Measurements from ENCODE around the gene OR4E2.

OR4E2 gene

DNA sequence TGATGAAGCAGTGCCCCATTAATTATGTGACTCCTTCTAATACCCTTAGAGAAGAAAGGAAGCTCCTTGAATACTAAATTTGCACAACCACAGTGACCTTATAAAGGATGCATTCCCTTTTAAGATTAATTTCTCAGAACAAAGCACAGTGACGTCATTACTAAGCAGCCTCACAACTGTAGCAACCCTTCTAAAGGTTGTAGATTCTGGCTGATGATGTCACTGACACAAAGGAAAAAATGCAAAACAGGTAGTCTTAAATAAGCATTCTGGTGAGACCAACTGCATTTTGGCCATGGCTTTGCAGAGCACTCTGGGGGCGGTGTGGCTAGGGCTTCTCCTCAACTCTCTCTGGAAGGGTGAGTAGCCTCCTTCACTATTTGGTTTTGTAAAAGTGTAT, 58.4 kb downstream of the OR4E2 start:
- Histone ChIP-seq H3K4me3 (no peak overlapping the region), H3K9me3 (no peaks in the 10 kb centered on the region), H3K27ac (no peak overlapping the region), H3K36me3 (no peaks in the 10 kb centered on the region), H3K27me3 (no peaks in the 10 kb centered on the region), H3K4me1 (no peaks in the 10 kb centered on the region)
- intact Hi-C loops (cut with DNase I; ENCODE audit: low total_unique reads), result no loop called here
- TF ChIP-seq, protein P1, sequence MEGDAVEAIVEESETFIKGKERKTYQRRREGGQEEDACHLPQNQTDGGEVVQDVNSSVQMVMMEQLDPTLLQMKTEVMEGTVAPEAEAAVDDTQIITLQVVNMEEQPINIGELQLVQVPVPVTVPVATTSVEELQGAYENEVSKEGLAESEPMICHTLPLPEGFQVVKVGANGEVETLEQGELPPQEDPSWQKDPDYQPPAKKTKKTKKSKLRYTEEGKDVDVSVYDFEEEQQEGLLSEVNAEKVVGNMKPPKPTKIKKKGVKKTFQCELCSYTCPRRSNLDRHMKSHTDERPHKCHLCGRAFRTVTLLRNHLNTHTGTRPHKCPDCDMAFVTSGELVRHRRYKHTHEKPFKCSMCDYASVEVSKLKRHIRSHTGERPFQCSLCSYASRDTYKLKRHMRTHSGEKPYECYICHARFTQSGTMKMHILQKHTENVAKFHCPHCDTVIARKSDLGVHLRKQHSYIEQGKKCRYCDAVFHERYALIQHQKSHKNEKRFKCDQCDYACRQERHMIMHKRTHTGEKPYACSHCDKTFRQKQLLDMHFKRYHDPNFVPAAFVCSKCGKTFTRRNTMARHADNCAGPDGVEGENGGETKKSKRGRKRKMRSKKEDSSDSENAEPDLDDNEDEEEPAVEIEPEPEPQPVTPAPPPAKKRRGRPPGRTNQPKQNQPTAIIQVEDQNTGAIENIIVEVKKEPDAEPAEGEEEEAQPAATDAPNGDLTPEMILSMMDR (IDR thresholded peaks at IDR 0.05), result no peak
- no peak for DNase-seq

GRCh38 chr14:21714318-21714929, 60.8 kb downstream of the OR4E2 start:
- H3K4me1 ChIP-seq, result no peaks in the 10 kb centered on the region
- DNase-seq, result no peak
- H3K9me3 ChIP-seq, result no peaks in the 10 kb centered on the region
- H3K27me3 ChIP-seq, result no peaks in the 10 kb centered on the region
- H3K27ac ChIP-seq, result no peak overlapping the region
- intact Hi-C loops (cut with DNase I; ENCODE audit: low total_unique reads), result no loop called here
- H3K36me3 ChIP-seq, result no peaks in the 10 kb centered on the region
- no peak overlapping the region for H3K4me3 ChIP-seq
- TF ChIP-seq, protein P1 (IDR thresholded peaks at IDR 0.05), result no peak
